ENCODE data around the gene ITIH4. TPM values are rescaled to one million over a fixed set of nuclear protein-coding genes. Genes with fewer than 3 reads are reported as not detected.
A peak's percentile ranks its signal among the peaks of the same experiment; 100 is the strongest.

Gene ITIH4
- total and polyA plus RNA-seq, 2 of the 13 experiments (the other 11 are each of a cell fraction or from before 2014, with no cell fraction given): 2.7 to 5.3 TPM

- TF ChIP-seq PITX1 (CRISPR knock-in tag; IDR thresholded peaks at IDR 0.05) (0 out of 2 replicates have a peak, but pooled peaks have one; percentile 24), ZFY (CRISPR knock-in tag; IDR thresholded peaks at IDR 0.05) (peak; percentile 63), ARNTL (CRISPR knock-in tag; IDR thresholded peaks at IDR 0.05) (peak; percentile 20; the same call in 1 of the 2 replicates), ZNF282 (IDR thresholded peaks at IDR 0.05; ENCODE audit: partially characterized antibody) (no peak), ARID4A (CRISPR knock-in tag; IDR thresholded peaks at IDR 0.05; ENCODE audit: borderline replicate concordance) (peak; percentile 51; the same call in 1 of the 2 replicates), REPIN1 (CRISPR knock-in tag; IDR thresholded peaks at IDR 0.05; ENCODE audit: borderline replicate concordance, low read depth) (peak; percentile 61; the same call in 1 of the 2 replicates), HDAC1 (CRISPR knock-in tag; IDR thresholded peaks at IDR 0.05) (0 out of 2 replicates have a peak, but pooled peaks have one; percentile 26), ZBTB10 (CRISPR knock-in tag; IDR thresholded peaks at IDR 0.05; ENCODE audit: borderline replicate concordance) (peak; percentile 74; the same call in 1 of the 2 replicates), RXRA (CRISPR knock-in tag; IDR thresholded peaks at IDR 0.05) (peak; percentile 65; the same call in 1 of the 2 replicates), ZMAT5 (CRISPR knock-in tag; IDR thresholded peaks at IDR 0.05; ENCODE audit: borderline replicate concordance, low read depth) (no peak), ZNF788 (CRISPR knock-in tag; IDR thresholded peaks at IDR 0.05; ENCODE audit: borderline replicate concordance) (no peak), RAD21 (CRISPR knock-in tag; IDR thresholded peaks at IDR 0.05) (peak; percentile 75), SALL1 (CRISPR knock-in tag; IDR thresholded peaks at IDR 0.05) (peak; percentile 43), NPAS2 (CRISPR knock-in tag; IDR thresholded peaks at IDR 0.05; ENCODE audit: borderline replicate concordance) (no peak), BRCA1 (CRISPR knock-in tag; IDR thresholded peaks at IDR 0.05) (no peak), STAG1 (CRISPR knock-in tag; IDR thresholded peaks at IDR 0.05) (peak; percentile 69), ZNF598 (CRISPR knock-in tag; IDR thresholded peaks at IDR 0.05; ENCODE audit: borderline replicate concordance) (0 out of 2 replicates have a peak, but pooled peaks have one; percentile 26), MYPOP (CRISPR knock-in tag; IDR thresholded peaks at IDR 0.05) (no peak), POLR2AphosphoS2 (IDR thresholded peaks at IDR 0.05; ENCODE audit: low read depth, low read length) (no peak), DMTF1 (CRISPR knock-in tag; IDR thresholded peaks at IDR 0.05) (no peak)
These were observed 38.1 kb downstream of the ITIH4 start (continued) for GRCh38 chr3:52792413-52792812.

Measured in HepG2 (cell line).